LNCAP (cell line): ENCODE data around the gene CSF1.

Experiments
- TF ChIP-seq, protein P1 (sequence below): fragments of 450-650 bp; IDR thresholded peaks from 2 replicates; pipeline ENCODE4 v1.5.1; 2017; ENCODE audit warnings: mild to moderate bottlenecking

CSF1 gene

DNA sequence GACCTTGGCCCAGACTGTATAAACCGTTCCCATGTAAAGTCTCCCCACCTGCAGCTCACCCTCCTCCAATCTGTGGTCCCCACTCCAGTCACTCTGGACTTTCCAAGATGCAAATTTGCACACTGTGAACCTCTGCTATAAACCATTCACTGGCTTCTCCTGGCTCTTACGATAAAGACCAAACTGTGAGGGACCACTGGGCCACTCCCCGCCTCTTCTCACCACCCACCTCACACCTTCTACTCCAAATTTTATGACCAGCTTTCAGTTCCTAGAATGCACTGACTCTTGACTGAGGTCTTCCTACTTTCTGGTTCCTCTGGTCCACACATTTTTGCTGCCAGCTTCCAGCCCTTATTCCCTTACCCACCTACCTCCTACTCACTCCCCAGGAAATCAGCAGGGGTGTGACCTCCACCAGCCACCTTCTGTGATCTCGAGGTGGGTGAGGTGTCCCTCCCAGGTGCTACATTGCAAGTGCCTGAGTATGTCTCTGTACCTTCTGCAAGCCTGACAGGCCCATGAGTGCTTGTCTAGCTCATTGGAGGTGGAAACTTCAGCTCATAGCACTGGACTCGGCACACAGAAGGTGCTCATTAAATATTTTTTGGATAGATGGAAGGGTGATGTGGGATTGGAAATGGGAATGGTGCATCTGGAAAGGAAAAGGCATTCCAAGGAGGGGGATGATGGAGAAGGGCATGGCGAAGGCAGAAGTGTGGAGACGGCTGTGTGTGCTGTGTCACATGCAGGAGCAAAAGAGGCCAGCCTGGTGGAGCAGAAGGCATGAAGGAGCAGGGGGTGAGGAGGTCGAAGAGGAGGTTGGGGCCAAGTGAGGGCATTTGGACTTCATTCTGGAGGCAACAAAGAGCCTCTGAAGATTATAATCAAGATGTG lies 15.6 kb upstream of the CSF1 start:
- TF ChIP-seq, protein P1, sequence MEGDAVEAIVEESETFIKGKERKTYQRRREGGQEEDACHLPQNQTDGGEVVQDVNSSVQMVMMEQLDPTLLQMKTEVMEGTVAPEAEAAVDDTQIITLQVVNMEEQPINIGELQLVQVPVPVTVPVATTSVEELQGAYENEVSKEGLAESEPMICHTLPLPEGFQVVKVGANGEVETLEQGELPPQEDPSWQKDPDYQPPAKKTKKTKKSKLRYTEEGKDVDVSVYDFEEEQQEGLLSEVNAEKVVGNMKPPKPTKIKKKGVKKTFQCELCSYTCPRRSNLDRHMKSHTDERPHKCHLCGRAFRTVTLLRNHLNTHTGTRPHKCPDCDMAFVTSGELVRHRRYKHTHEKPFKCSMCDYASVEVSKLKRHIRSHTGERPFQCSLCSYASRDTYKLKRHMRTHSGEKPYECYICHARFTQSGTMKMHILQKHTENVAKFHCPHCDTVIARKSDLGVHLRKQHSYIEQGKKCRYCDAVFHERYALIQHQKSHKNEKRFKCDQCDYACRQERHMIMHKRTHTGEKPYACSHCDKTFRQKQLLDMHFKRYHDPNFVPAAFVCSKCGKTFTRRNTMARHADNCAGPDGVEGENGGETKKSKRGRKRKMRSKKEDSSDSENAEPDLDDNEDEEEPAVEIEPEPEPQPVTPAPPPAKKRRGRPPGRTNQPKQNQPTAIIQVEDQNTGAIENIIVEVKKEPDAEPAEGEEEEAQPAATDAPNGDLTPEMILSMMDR = no peak

DNA sequence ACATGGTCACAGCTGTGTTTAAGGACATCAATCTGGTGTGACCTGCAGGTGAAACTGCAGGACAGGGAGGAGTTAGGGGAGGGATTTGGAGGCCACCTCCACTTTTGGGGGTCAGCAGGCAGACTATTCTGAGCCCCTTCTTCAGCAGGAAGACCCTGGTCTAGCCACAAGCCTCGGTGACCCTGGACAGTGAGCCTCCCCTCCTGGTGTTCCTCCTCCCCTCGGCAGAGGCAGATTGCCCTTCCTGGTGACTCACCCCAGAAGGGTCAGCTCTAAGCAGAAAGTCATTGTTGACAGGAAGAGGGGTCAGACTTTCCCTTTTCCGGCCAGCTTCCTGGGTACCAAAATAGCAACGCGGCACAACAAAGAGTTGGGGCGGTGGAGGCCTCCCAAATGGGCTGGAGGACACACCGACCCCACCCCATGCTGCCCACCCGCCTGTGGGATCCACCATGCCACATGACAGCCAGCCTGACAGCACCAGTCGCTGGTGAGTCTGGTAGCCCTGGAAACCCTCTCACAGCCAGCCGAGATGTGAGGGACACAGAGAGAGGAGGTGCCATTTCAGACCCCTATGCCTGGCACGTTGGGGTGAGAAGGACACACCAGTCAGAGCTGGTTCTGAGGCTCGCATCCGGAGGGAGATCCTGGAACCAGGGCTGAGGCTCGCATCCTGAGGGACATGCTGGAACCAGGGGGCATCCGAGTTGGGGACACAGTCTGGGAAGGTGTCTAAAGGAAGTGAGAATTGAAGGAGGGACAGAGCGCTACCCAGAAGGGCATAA lies 14.7 kb upstream of the CSF1 start:
- TF ChIP-seq, protein P1 = no peak

DNA sequence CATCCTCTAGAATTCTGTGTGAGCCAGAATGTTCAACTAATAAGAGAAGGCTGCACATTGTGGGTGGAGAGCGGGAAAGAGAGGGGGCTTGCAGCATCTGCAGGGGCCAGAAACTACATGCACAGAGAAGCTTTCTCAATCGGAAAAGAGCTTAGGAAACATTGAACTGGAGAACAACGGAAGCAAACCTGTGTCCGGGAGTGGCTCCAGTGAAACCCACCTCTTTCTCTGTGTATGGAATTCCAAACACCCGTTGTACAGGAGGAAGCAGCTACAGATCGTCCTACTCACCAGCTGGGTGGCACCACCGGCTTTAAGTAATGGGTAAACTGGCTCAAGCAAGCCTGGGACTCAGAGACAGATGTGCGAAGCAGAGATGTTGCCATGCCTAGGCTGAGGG lies 14.0 kb upstream of the CSF1 start:
- TF ChIP-seq, protein P1 = no peak

DNA sequence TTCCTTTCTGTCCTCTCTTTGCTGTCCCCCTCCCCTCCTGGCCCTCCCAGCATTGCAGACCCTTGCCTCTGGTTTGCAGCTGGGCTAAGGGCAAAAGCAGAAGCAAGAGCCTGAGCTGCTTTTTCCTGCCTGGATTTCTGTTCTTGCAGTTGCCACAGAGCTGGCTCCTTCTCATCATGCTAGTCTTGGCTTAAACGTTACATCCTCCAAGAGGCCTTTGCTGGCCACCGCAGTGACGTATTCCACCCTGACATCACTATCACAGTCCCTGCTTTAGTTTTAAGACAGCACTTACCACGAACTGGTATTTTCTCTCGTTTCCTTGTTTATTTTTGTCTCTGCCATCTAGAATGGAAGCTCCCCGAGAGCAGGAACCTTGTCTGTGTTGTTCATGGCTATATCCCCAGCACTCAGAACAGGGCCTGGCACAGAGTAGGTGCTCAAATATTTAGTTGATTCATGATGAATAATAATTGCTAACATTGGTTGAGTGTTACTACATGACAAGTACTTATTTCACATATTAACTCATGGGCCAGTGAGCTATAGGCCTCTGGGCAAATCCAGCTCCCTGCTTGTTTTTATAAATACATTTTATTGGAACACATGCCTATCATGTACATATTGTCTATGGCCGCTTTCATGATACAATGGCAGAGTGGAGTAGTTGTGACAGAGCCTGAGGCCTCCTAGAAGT lies 13.2 kb upstream of the CSF1 start:
- TF ChIP-seq, protein P1 = no peak

DNA sequence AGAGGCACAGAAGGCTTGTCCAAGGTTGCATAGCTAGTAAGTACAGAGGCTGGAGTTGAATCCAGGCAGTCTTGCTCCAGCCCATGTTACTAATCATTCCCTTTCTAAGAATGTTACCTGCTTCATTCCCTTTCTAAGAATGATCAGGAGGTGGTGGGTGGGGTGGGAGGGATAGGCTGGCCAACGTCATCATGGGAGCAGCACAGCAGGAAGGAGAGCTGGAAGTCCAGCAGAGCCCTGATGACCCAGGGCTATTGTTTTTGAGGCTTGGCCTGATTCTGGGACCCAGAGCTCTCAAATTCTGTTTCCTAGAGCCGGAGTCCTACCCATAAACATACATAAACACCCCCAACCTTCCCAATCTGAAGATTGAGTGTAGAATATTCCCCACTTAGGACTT lies 11.8 kb upstream of the CSF1 start:
- TF ChIP-seq, protein P1 = no peak

DNA sequence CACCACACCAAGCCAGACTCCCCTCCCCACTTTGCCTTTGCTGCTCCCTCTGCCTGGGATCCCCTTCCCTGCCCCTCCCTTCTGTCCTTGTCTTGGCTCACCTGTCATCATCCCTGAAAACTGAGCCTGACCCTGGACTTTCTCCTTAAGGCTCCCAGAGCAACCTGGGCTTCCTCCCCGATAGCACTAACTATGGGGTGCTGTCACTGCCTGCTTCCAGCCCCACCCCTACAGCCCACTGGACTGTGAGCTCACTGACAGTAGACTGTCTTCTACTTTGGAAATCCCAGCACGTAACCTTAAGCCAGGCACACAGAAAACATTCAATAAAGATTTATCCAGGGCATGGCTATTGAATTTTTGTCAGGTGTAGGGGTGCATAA lies 9.5 kb upstream of the CSF1 start:
- TF ChIP-seq, protein P1 = no peak

DNA sequence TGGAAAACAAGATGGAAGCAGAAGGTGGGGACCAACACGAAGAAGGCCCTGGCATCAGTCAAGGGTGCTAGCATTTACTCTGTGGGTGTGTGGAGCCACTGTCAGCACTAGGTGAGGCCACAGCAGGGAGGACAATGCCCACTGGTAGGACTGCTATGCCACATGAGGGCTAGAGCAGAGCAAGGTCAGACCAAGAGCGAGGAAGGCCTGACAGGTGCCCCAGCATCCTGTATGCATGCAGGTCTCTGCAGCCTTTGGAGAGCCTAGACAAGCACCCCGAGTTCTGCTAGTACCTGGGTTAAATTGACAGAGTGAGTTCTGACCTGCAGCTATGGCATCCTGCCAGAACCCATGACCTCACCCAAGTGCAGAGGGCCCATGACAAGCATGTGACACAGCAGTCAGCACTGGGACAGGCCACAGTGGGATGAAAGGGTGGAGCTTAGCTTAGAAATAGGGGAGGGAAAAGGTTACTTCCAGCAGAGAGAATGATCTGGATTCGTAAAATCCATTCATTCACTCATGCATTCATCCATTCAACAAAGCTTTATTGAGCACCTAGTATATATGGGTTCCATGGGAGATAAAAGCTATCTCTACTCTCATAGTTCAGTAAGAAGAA lies 9.0 kb upstream of the CSF1 start:
- TF ChIP-seq, protein P1 = no peak
